Keratinocyte (primary cell): ENCODE measurements around the gene MPZ.

Experiments
- CTCF ChIP-seq, 3 experiments: IDR thresholded peaks in 1 of 3; conservative IDR thresholded peaks in 1 of 3; optimal IDR thresholded peaks in 1 of 3; 2 replicates in 2 of 3; 3 replicates in 1 of 3; pipeline versions ENCODE3 to v1.5.1; 2011; ENCODE audit warnings: low read length in 3 of 3, mild to moderate bottlenecking in 3 of 3, moderate library complexity in 2 of 3, control low read depth in 1 of 3, inconsistent platforms in 1 of 3; ENCODE audit not compliant: insufficient read depth in 2 of 3; ENCODE audit errors: extremely low read depth in 1 of 3
- EZH2 ChIP-seq: IDR thresholded peaks from one replicate; pipeline ENCODE4 v1.6.1; 2012; ENCODE audit warnings: inconsistent platforms, mild to moderate bottlenecking, low read length, moderate library complexity

- TF ChIP-seq CTCF (optimal IDR thresholded peaks at IDR 0.05 in 1 of 3, IDR thresholded peaks at IDR 0.05 in 1 of 3, conservative IDR thresholded peaks at IDR 0.05 in 1 of 3; ENCODE audit: extremely low read depth in 1 of 3, insufficient read depth in 2 of 3, low read length in 3 of 3) (no peak), EZH2 (no peak)
These were observed 20.6 kb upstream of the MPZ start for GRCh38 chr1:161330346-161330745.
